Common myeloid progenitor, CD34-positive (primary cell): Measurements from ENCODE around the gene CCBE1.

Experiments
- CTCF ChIA-PET: fragments of 350-600 bp; sonication (Branson Sonifier 250); formaldehyde crosslinking; loops from one replicate; lab custom pipeline; 2021; ENCODE audit warnings: antibody characterized with exemption; lab: Charles Lee
- POLR2A ChIA-PET: fragments of 350-600 bp; sonication (Branson Sonifier 250); formaldehyde crosslinking; loops from one replicate; lab custom pipeline; 2021; ENCODE audit warnings: antibody characterized with exemption; lab: Charles Lee
- DNase-seq, 3 donors: peaks; one replicate each; pipeline versions ENCODE4 v3.0.0 to v3.0.0-alpha.2; 2013
- H3K27ac ChIP-seq, 2 experiments: 1 replicate in 1 of 2; 2 replicates in 1 of 2; pipeline ENCODE4 v1.7.0; 2013; ENCODE audit warnings: inconsistent platforms in 2 of 2, low read length in 2 of 2, mild to moderate bottlenecking in 2 of 2, low read depth in 1 of 2, moderate library complexity in 1 of 2; ENCODE audit not compliant: severe bottlenecking in 2 of 2, insufficient read depth in 1 of 2, poor library complexity in 1 of 2
- H3K27me3 ChIP-seq, 5 experiments: replicated peaks in 2 of 5; 1 replicate in 3 of 5; 2 replicates in 2 of 5; pipeline versions ENCODE4 v1.6.1 to v1.7.0; 2013; ENCODE audit warnings: low read length in 4 of 5, mild to moderate bottlenecking in 2 of 5, moderate library complexity in 2 of 5, inconsistent platforms in 1 of 5; ENCODE audit not compliant: insufficient read depth in 5 of 5, control insufficient read depth in 4 of 5
- H3K36me3 ChIP-seq, 4 experiments: 1 replicate in 2 of 4; 2 replicates in 2 of 4; pipeline versions ENCODE4 v1.6.1 to v1.7.0; 2013; ENCODE audit warnings: low read length in 3 of 4, control low read depth in 1 of 4, mild to moderate bottlenecking in 1 of 4; ENCODE audit not compliant: control insufficient read depth in 4 of 4, insufficient read depth in 4 of 4
- H3K4me1 ChIP-seq, 4 experiments: 1 replicate in 3 of 4; 2 replicates in 1 of 4; pipeline versions ENCODE4 v1.6.1 to v1.7.1; 2013; ENCODE audit warnings: low read length in 3 of 4, mild to moderate bottlenecking in 3 of 4, control low read depth in 1 of 4, inconsistent platforms in 1 of 4, moderate library complexity in 1 of 4; ENCODE audit not compliant: control insufficient read depth in 4 of 4, insufficient read depth in 4 of 4; ENCODE audit errors: control extremely low read depth in 1 of 4
- H3K4me3 ChIP-seq, 7 experiments: 1 replicate in 4 of 7; 2 replicates in 3 of 7; pipeline versions ENCODE4 v1.5.1 to v1.7.0; 2013; ENCODE audit warnings: mild to moderate bottlenecking in 7 of 7, low read length in 6 of 7, moderate library complexity in 6 of 7, inconsistent platforms in 2 of 7, low read depth in 2 of 7, control low read depth in 1 of 7; ENCODE audit not compliant: insufficient read depth in 4 of 7, control insufficient read depth in 1 of 7; ENCODE audit errors: extremely low read depth in 1 of 7
- H3K9me3 ChIP-seq, 5 experiments: 1 replicate in 4 of 5; 2 replicates in 1 of 5; pipeline versions ENCODE4 v1.6.1 to v1.7.1; 2013; ENCODE audit warnings: low read length in 4 of 5, mild to moderate bottlenecking in 2 of 5, inconsistent platforms in 1 of 5, low read depth in 1 of 5, moderate library complexity in 1 of 5; ENCODE audit not compliant: control insufficient read depth in 4 of 5, insufficient read depth in 2 of 5; ENCODE audit errors: control extremely low read depth in 1 of 5
- WGBS: methylation state at CpG from one replicate; pipeline ENCODE4 v1.1.5; 2013; ENCODE audit not compliant: insufficient coverage; 5-methylcytosine and 5-hydroxymethylcytosine counted together

CCBE1 gene

GRCh38 chr18:59420244-59420643 lies 277.0 kb downstream of the CCBE1 start:
- H3K4me3 ChIP-seq, result no peak overlapping the region
- no peak for DNase-seq
- no peaks in the 10 kb centered on the region for H3K36me3 ChIP-seq
- no peaks in the 10 kb centered on the region for H3K9me3 ChIP-seq
- H3K4me1 ChIP-seq, result no peaks in the 10 kb centered on the region
- no peak overlapping the region for H3K27ac ChIP-seq
- peaks cover 0 to 5% (median 0%) of the 10 kb centered on the region in 5 experiments for H3K27me3 ChIP-seq
- ChIA-PET CTCF (interaction anchor here (1.2 kb wide), 1 partner anchor 39 kb away, joined by 4 read pairs; no protein-coding TSS in a partner anchor), POLR2A (no interaction called here)
- WGBS, result 94% methylated on average over 3 of the region's 4 CpGs

- no peaks in the 10 kb centered on the region for H3K36me3 ChIP-seq
- no peaks in the 10 kb centered on the region for H3K4me1 ChIP-seq
- H3K27me3 ChIP-seq, result peaks cover 0 to 5% (median 2%) of the 10 kb centered on the region in 5 experiments
- H3K4me3 ChIP-seq, result no peak overlapping the region
- POLR2A ChIA-PET, result no interaction called here
- 80% methylated on average over 4 of the region's 4 CpGs for WGBS
- CTCF ChIA-PET, result interaction anchor here (1.2 kb wide), 1 partner anchor 40 kb away, joined by 4 read pairs; no protein-coding TSS in a partner anchor
- no peaks in the 10 kb centered on the region for H3K9me3 ChIP-seq
- no peak for DNase-seq
- no peak overlapping the region for H3K27ac ChIP-seq
Observed at GRCh38 chr18:59419386-59419785, 277.8 kb downstream of the CCBE1 start.

- WGBS, result 100% methylated on average over 1 of the region's 1 CpG
- no peak overlapping the region for H3K4me3 ChIP-seq
- no peaks in the 10 kb centered on the region for H3K9me3 ChIP-seq
- no peaks in the 10 kb centered on the region for H3K36me3 ChIP-seq
- DNase-seq, result no peak
- ChIA-PET CTCF (no interaction called here), POLR2A (no interaction called here)
- peaks cover 0 to 10% (median 4%) of the 10 kb centered on the region in 5 experiments for H3K27me3 ChIP-seq
- H3K27ac ChIP-seq, result no peak overlapping the region
- H3K4me1 ChIP-seq, result no peaks in the 10 kb centered on the region
Observed at GRCh38 chr18:59416818-59417217, 280.4 kb downstream of the CCBE1 start.

GRCh38 chr18:59414111-59414653 lies 283.0 kb downstream of the CCBE1 start:
- no peak overlapping the region for H3K27ac ChIP-seq
- ChIA-PET POLR2A (no interaction called here), CTCF (no interaction called here)
- H3K4me3 ChIP-seq, result no peak overlapping the region
- peaks cover 0 to 14% (median 4%) of the 10 kb centered on the region in 5 experiments for H3K27me3 ChIP-seq
- no peaks in the 10 kb centered on the region for H3K9me3 ChIP-seq
- 95% methylated on average over 5 of the region's 8 CpGs for WGBS
- H3K36me3 ChIP-seq, result no peaks in the 10 kb centered on the region
- no peaks in the 10 kb centered on the region for H3K4me1 ChIP-seq
- DNase-seq, result no peak

GRCh38 chr18:59402432-59403090 lies 294.7 kb downstream of the CCBE1 start:
- WGBS, result 15% methylated on average over 12 of the region's 13 CpGs
- DNase-seq, result peak; percentile 84 to 94 (median 93)
- Histone ChIP-seq H3K4me1 (no peaks in the 10 kb centered on the region), H3K4me3 (no peak overlapping the region), H3K36me3 (no peaks in the 10 kb centered on the region), H3K27ac (no peak overlapping the region), H3K9me3 (no peaks in the 10 kb centered on the region), H3K27me3 (peaks cover 0 to 8% (median 0%) of the 10 kb centered on the region in 5 experiments)
- POLR2A ChIA-PET, result no interaction called here
- CTCF ChIA-PET, result interaction anchor here (0.8 to 2.9 kb wide), 31 partner anchors 9 to 634 kb away, joined by 3 to 63 read pairs (median 4); partner anchors contain the start of gene LMAN1

- peaks cover 0 to 6% (median 5%) of the 10 kb centered on the region in 4 experiments for H3K4me1 ChIP-seq
- ChIA-PET POLR2A (no interaction called here), CTCF (interaction anchor here (0.6 to 1.1 kb wide), 5 partner anchors 16 to 387 kb away, joined by 3 to 5 read pairs (median 3); no protein-coding TSS in a partner anchor)
- no peak overlapping the region for H3K4me3 ChIP-seq
- no peaks in the 10 kb centered on the region for H3K36me3 ChIP-seq
- no peak overlapping the region for H3K27ac ChIP-seq
- H3K9me3 ChIP-seq, result no peaks in the 10 kb centered on the region
- no peak for DNase-seq
- WGBS, result 100% methylated on average over 1 of the region's 6 CpGs
- H3K27me3 ChIP-seq, result peaks cover 0 to 8% (median 0%) of the 10 kb centered on the region in 5 experiments
Observed at GRCh38 chr18:59400407-59400806, 296.8 kb downstream of the CCBE1 start.
